Ovary (tissue), 3 donors: ENCODE results near the gene MX1.

Experiments
- CTCF ChIP-seq, 3 donors: fragments of 450-650 bp in 2 of 3; fragments of 200-600 bp in 1 of 3; IDR thresholded peaks; one replicate each; pipeline versions ENCODE4 v1.5.1 to v1.8.0; 2016 to 2022; ENCODE audit warnings: antibody characterized with exemption in 3 of 3, mild to moderate bottlenecking in 1 of 3
- EP300 ChIP-seq: sonication (generic); formaldehyde crosslinking; IDR thresholded peaks from one replicate; pipeline ENCODE4 v1.6.1; 2017; ENCODE audit warnings: antibody characterized with exemption
- donor health status: DM: no; HTN: no; CAD: no.

GRCh38 chr21:41472753-41473548 is 46.9 kb downstream of the MX1 start:
- TF ChIP-seq CTCF (IDR thresholded peaks at IDR 0.05) (no peak), EP300 (no peak)
